GM19193 (cell line): ENCODE data around the gene GDI2.

ENCODE experiments used
- POLR2A ChIP-seq: IDR thresholded peaks from 4 replicates; pipeline ENCODE4 v1.6.1; 2011; ENCODE audit not compliant: insufficient read depth, insufficient read length; ENCODE audit errors: extremely low read depth

The GDI2 gene

GRCh38 chr10:5809527-5810154, 3.6 kb downstream of the GDI2 start:
- no peak for TF ChIP-seq POLR2A

- TF ChIP-seq POLR2A, result no peak
Observed at GRCh38 chr10:5806745-5807144, 6.5 kb downstream of the GDI2 start.

GRCh38 chr10:5805711-5806110, 7.5 kb downstream of the GDI2 start:
- TF ChIP-seq POLR2A, result no peak

- no peak for TF ChIP-seq POLR2A
Observed at GRCh38 chr10:5805260-5805659, 8.0 kb downstream of the GDI2 start.

- no peak for TF ChIP-seq POLR2A
Observed at GRCh38 chr10:5804386-5804785, 8.8 kb downstream of the GDI2 start.

- no peak for TF ChIP-seq POLR2A
Observed at GRCh38 chr10:5800782-5801181, 12.5 kb downstream of the GDI2 start.

GRCh38 chr10:5794236-5794635, 19.0 kb downstream of the GDI2 start:
- TF ChIP-seq POLR2A, result no peak

GRCh38 chr10:5789626-5790025, 23.6 kb downstream of the GDI2 start:
- TF ChIP-seq POLR2A, result no peak

GRCh38 chr10:5788969-5789368, 24.3 kb downstream of the GDI2 start:
- TF ChIP-seq POLR2A, result no peak

GRCh38 chr10:5783300-5783699, 29.9 kb downstream of the GDI2 start:
- TF ChIP-seq POLR2A, result no peak

- no peak for TF ChIP-seq POLR2A
Observed at GRCh38 chr10:5782174-5782573, 31.1 kb downstream of the GDI2 start.

- TF ChIP-seq POLR2A, result no peak
Observed at GRCh38 chr10:5779730-5780129, 33.5 kb downstream of the GDI2 start.

- no peak for TF ChIP-seq POLR2A
Observed at GRCh38 chr10:5776881-5777197, 36.4 kb downstream of the GDI2 start.

- TF ChIP-seq POLR2A, result no peak
Observed at GRCh38 chr10:5776136-5776880, 36.9 kb downstream of the GDI2 start.

GRCh38 chr10:5775685-5776084, 37.5 kb downstream of the GDI2 start:
- TF ChIP-seq POLR2A, result no peak

- TF ChIP-seq POLR2A, result no peak
Observed at GRCh38 chr10:5774987-5775620, 38.1 kb downstream of the GDI2 start.

GRCh38 chr10:5766189-5766588, 47.0 kb downstream of the GDI2 start:
- no peak for TF ChIP-seq POLR2A

GRCh38 chr10:5765617-5766016, 47.6 kb downstream of the GDI2 start:
- TF ChIP-seq POLR2A, result no peak
